HPDE6-E6E7 (cell line): Measurements from ENCODE around the gene CETP.
A peak's percentile ranks its signal among the peaks of the same experiment; 100 is the strongest.

ENCODE experiments used
- DNase-seq: peaks from one replicate; pipeline ENCODE4 v3.0.0; 2011; ENCODE audit warnings: missing footprints; ENCODE audit errors: extremely low spot score

Gene CETP, protein sequence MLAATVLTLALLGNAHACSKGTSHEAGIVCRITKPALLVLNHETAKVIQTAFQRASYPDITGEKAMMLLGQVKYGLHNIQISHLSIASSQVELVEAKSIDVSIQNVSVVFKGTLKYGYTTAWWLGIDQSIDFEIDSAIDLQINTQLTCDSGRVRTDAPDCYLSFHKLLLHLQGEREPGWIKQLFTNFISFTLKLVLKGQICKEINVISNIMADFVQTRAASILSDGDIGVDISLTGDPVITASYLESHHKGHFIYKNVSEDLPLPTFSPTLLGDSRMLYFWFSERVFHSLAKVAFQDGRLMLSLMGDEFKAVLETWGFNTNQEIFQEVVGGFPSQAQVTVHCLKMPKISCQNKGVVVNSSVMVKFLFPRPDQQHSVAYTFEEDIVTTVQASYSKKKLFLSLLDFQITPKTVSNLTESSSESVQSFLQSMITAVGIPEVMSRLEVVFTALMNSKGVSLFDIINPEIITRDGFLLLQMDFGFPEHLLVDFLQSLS

DNA sequence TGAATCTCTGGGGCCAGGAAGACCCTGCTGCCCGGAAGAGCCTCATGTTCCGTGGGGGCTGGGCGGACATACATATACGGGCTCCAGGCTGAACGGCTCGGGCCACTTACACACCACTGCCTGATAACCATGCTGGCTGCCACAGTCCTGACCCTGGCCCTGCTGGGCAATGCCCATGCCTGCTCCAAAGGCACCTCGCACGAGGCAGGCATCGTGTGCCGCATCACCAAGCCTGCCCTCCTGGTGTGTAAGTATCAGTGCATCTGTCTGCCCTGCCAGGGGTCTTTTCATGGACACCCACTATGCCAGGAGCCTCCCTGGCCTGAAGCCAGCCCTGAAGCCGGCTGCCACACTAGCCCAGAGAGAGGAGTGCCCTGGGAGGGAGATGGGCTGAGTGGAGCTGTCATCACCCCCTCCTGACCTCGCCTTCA lies at the start of gene CETP:
Gene CETP (plus strand): TSS at position 100 of the 431 bp plus-strand sequence. CDS start 30 bp downstream, at position 130.
- DNase-seq, result no peak

DNA sequence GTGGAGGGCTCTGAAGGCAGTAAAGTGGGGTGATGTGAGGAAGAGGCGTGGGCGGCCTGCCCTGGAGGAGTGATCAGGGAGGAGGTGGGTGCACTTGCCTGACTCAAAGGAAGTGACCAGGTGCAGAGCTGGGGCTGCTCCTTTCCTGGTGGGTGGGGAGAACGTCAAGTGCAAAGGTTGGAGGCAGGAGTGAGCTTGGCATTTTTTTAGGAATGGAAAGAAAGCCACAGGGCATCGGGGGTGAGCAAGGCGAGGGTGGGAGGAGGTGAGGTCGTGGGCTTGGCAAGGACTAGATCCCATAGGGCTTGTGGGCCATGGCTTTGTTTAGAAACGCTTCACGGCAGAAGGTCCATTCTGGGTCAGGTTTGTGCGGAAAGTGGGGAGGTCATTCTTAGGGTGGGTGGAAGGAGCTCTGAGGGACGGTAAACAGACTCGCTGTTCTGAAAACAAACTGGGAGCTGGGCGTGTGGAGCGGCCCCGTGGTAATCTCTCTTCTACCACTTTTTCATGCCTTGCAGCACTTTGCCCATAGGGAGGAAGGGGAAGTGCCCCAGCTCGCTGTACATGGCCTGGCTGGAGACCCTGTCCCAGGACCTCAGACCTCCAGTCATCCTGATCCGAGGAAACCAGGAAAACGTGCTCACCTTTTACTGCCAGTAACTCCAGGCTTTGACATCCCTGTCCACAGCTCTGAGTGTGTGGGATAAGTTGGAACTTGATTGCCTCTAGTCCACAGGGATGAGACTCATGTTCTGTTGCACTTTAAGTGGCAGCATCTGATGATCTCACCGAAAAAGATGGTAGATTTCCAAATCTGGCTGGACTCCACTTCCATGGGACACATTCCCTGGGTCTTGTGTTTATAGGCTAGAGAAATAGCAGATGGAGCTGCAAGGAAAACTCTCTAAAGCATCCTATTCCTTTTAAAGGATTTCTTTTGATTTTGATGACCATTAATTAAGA lies 48.7 kb upstream of the CETP start:
- DNase-seq, result peak; percentile 50

DNA sequence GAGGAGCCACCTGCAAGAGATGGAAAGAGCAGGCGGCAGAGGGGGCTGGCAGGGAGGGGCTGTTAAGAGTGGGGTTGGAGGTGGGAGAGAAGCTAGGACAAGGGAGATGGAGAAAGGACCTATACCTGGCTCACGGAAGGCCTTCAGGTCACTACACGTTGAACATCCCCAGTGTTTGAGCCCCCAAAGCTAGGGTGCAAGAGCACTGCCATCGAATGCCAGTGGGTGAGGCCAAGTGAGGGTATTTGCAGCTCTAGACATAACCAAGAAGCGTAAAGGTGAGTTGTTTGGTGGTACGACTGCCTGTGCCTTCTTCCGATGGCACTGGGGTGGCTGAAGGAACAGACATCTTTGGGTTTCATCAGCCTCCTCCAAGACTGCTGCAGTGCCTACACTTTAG lies 46.9 kb upstream of the CETP start:
- DNase-seq, result no peak

DNA sequence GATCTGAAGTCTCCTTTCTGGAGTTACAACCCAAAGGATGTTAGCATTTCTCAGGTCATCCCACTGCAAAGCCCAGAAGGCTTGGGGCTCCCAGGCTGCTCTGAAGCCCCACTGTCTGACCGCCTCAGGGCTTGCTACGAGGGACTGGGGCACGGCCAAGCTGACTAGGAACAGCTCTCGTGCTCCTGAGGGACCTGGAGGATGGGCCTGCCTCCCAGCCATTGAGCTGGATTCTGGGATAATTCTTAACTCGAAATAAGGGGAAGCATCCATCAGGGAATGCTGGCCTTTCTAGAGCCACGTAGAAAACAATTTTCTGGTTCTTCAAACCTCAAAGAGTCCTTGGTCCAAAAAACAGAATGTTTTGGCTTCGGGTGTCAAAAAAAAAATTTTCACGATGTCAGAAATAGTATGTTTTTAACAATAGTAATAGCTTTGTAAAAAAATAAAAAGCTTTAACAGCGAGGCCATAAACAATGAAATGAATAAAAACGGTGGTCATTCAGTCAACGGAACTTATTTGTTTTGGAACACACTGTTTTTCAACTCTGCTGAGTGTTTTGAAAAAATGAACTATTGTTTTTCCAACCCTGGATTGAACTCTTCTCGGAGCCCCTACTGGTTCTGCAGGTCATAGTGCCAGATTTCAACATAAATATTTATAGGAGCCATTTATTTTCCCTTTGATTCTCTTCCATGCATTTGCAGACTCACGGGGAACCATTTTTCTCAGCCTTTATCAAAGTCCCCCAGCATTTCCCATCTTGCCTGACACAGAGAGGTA lies 46.2 kb upstream of the CETP start:
- DNase-seq, result no peak

DNA sequence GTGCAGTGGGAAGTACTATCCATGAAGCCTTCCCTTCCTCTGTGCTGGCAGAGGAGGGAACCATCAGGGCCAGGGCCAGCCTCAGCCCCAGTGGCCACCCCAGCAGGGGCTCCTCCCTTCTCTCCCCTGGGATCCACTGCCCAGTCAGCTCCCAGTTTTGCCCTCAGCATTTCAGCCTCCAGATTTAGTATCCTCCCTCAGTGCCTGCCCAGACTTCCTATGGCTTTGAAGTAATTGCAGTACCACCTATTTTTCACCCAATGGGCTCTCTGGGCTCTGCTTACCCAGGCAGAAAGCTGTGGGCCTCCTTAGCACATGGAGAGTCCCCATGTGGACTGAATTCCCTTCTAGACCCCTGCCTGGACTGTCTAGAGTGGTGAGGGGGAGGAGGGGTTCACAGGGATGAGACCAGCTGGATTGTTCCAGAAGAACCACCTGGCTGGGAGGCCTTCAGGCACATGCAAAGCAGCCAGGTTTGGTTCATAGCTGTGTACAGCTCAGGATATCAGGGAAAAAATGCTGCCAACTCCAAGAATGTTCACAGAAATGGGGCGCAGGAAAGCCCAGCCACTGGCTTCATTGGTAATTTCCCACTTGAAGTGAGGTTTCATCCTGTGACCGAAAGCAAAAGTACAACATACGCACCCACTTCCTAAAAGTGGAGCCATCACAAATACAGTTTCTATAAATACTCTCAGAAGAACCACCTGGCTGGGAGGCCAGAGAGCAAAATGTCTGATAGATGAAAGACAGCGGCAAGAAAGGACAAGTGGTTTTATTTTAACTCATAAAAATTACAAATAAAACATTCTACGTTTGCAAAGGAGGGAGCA lies 45.0 kb upstream of the CETP start:
- DNase-seq, result no peak

DNA sequence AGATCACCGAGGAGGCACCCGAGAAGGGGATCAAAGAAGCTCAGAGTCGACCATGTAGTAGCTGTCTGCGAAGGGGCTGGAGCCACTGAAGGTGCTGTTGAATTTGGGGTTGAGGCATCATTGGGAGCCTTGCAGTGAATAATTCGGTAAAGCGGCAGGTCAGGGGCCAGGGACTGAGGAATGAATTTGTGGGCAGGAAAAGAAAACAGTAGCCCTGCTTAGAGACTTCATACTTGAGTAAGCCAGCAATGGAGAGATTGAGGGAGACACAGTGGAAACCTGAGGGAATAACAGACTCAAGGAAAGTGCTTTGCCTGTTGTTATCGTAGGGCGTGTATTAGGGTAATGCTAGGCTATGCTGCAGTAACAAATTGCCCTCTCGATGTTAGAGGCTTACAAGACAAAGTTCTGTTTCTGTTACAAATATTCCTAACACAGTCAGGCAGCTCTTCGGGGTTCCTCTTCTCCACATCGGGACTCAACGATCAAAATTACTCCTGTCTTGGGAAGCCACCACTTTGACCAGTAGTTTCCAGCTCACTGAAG lies 43.2 kb upstream of the CETP start:
- no peak for DNase-seq

DNA sequence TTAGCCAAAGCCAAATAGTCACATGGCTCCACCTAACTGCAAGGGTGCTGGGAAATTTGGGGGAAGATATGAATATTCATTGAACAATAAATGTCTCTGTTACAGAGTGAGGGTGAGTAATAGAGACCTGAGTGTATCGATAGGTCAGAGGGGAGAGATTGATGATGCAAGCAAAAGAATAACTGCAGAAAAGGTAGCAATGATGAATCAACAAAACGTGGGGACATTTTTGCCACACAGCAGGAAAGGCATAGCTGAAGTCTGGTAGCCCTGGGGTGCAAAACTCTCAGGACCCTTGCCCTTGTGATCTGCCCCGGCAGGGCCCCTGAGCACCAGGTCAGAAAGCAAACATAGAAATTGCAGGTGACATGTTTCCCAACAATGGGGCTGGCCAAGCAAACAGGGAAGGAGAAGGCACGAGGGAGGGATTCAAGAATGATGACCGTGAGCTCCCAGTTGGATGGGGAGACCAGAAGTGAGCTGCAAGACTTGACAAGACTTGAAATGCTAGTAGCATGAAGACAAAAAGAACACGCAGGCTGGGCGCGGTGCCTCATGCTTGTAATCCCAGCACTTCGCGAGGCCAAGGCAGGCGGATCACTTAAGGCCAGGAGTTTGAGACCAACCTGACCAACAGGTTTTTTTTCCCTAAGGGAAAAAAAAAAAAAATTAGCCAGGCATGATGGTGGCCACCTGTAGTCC lies 42.5 kb upstream of the CETP start:
- peak; percentile 62 for DNase-seq

DNA sequence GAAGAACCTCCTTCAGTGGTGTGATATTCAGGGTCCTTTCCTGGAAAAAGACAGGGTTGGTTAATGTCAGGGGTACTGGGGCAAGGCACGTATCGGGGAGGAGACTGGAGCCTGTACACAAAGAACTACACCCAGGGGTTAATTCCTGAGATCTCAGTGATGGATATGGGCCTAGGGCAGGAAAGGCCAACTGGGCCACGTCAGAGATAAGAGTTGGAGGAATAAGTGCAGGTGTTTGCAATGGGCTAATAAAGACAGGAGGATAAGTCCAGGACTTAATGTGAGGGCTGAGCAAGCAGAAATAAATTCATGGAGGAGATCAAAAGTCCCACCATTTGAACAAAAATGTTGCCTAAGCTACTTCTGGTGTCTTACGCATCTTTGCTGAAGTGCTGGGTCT lies 40.2 kb upstream of the CETP start:
- no peak for DNase-seq

DNA sequence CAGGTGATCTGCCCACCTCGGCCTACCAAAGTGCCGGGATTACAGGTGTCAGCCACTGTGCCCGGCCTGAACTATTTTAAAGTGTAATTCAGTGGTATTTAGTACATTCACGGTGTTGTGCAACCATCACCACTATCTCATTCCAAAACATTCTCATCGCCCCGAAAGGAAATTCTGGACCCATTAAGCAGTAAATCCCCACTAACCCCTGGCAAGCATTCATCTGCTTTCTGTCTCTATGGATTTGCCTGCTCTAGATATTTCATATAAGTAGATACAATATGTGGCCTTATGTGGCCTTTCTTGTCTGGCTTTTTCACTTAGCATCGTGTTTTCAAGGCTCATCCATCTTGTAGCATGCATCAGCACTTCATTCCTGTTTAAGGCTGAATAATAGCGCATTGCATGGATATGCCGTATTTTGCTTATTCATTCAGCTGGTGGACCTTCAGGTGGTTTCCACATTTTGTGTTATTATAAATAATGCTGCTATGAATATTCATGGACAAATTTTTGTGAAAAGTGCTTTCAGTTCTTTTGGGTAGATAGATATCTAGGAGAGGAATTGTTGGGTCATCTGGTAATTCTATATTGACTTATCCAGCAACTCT lies 38.2 kb upstream of the CETP start:
- DNase-seq, result no peak

DNA sequence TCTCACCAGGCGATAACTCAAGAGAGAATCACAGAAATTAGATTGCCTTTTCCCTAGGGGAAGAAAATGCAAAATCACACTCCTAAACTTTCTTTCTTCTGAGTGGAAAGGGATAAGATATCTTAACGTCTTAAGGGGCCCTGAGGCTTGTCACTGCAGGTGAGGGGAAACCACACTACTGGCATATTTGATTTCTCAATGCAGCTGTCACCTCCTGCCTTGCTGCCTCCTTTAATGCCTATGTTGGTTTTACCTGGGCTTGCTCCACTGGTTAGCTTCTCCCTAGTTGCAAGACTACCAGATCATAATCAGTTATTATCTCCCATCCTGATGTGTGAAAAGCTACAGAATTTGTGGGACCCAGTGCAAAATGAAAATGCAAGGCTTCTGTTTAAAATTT lies 34.3 kb upstream of the CETP start:
- DNase-seq, result no peak

DNA sequence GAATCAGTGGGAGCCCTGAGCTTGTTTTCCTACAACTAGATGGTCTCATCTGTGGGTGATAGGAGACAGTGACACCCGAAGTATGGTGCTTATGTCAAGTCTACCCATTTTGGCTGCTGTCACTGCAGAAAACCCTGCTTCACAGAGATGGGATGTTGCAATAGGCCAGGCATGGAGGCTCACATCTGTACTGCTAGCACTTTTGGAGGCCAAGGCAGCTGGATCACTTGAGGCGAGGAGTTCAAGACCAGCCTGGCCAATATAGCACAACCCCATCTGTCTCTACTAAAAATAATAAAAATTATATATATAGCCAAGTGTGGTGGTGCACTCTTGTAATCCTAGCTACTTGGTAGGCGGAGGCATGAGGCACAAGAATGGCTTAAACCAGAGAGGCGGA lies 32.1 kb upstream of the CETP start:
- no peak for DNase-seq

DNA sequence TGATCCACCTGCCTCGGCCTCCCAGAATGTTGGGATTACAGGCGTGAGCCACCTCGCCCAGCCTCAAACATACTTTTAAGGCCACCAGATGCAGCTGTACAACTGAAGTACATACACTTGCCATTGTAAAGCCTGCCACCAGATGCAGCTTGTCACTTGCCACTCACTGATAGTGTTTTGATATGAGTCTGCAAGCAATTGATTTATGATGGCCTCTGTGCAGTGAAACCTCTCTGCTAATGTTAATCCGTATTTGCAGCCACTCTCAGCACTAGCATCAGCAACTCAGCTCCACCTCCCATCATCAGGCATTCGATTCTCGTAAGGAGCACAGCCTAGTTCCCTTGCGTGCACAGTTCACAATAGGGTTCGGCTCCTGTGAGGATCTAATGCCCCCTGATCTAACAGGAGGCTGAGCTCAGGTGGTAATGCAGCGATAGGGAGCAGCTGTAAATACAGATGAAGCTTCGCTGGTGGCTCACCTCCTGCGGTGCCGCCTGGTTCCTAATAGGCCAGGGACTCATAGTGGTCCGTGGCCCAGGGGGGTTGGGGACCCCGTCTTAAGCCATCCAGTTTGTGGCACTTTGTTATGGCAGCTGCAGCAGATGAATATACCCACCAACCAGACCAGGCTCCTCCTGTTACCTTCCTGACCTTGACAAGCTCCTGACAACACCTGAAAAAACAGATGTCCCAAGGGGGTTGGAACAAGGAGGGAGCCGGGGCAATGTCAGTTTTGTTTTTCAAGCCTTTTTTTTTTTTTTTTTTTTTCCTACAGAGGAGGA lies 31.1 kb upstream of the CETP start:
- DNase-seq, result no peak

DNA sequence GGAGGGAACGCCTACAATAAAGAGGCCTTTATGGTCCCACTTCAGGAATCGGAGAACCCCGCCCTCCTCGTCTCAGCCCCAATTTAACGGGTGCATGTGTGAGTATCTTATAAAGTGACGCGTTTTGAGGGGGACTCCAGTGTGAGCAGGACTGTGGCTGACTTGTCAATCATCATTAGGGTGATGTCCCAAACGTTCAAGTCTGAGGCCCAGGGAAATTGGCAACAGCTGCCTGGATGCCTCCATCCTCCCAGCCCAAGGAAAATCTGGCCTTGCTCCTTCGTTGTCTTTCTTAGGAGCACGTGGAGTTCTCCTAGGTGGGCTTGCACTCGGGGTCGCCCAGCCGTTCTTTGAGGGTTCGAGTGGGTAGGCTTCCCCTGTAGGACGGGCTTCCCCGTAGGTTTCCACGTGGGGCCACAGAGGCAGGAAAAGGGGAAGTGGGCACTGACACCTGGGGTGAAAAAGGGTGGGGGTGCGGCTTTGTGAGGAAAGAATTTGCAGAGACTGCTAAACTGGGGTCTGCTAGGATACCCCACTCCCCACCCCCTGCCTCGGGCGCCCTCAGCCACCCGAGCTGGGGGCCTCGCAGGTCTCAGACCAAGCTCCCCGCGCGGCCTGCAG lies 30.4 kb upstream of the CETP start:
- DNase-seq, result no peak

DNA sequence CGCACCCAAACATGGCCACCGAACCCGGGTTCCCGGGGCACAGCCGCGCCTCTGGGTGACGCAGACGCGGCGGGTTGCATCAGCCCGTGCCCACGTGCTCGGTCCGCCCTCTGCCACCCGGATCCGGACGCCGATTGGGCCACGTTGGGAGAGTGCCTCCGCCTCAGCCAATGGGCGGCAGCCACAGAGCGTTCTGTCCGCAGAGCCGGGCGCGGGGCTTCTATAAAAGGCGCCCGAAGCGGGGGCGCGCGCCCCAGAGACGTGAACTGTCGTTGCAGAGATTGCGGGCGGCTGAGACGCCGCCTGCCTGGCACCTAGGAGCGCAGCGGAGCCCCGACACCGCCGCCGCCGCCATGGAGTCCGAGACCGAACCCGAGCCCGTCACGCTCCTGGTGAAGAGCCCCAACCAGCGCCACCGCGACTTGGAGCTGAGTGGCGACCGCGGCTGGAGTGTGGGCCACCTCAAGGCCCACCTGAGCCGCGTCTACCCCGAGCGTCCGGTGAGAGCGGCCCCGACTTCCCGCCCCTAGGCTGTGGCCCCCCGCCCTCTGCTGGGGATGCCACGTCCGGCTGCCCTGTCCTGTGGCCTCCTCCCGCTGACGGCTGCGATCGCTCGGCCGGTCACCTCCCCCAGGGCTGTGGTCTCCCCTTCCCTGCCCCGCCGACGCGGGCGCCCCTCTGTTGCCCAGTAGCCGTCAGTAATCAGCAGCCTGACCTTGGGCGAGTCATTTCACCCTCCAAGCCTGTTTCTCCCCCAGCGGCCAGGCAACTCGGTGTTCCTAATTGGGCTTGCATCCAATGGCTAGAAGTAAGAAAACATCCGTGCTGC lies 29.6 kb upstream of the CETP start, which contains the start of gene HERPUD1:
Gene HERPUD1 (plus strand): TSS at position 251 of the 829 bp plus-strand sequence. CDS start 103 bp downstream, at position 354.
- peak; percentile 100 for DNase-seq

DNA sequence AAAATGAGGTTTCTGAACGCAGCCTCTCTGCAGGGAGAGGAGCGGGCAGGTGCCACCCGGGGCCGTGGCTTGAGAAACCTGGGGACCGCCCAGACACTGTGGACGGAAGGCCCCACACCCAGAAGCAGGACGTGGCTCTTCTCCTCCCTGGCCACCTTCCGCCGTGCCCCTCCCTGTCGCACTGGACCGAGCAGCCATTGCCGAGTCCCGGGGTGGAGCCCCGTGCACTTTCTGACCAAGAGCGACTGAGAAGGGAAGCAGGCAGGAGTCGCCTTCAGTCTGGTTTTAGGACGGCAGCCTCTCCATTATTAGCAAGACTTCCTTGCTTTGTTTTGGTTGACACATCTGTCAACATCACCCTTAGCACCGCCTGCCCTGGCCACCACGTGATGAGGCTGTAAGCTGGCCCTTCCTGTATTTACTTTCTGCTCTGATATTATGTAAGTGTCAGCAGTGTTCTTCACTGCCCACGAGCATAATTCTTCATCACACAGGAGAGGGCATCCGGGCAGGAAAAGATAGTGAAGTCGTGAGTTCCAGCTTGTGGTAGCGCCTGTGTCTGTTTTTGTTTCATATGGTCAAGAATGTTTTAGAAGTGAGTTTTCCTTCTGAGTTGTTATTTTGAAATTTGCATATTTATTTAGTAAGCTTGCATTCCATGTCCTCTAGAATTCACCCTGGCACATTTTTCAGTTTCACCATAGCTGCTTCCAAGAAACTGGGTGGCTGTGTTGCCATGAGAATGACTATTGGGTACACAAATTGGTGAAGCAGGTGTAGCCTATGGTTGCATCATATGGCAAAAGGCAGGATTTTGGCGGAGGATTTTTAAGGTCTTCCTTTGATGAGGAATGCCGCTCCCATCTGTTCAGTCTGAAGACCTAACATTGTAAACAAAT lies 28.8 kb upstream of the CETP start:
- DNase-seq, result peak; percentile 53
